SK-N-DZ (cell line): Measurements from ENCODE around the gene RPP30.
"Not testable (repeated sequence)": the region's sequence is repeated elsewhere in the genome, so short reads cannot be mapped to it uniquely, and the experiment has no call there.

ENCODE experiments used
- DNase-seq: peaks from one replicate; pipeline ENCODE4 v3.0.0-alpha.2; 2015; ENCODE audit warnings: low spot score

The RPP30 gene

DNA sequence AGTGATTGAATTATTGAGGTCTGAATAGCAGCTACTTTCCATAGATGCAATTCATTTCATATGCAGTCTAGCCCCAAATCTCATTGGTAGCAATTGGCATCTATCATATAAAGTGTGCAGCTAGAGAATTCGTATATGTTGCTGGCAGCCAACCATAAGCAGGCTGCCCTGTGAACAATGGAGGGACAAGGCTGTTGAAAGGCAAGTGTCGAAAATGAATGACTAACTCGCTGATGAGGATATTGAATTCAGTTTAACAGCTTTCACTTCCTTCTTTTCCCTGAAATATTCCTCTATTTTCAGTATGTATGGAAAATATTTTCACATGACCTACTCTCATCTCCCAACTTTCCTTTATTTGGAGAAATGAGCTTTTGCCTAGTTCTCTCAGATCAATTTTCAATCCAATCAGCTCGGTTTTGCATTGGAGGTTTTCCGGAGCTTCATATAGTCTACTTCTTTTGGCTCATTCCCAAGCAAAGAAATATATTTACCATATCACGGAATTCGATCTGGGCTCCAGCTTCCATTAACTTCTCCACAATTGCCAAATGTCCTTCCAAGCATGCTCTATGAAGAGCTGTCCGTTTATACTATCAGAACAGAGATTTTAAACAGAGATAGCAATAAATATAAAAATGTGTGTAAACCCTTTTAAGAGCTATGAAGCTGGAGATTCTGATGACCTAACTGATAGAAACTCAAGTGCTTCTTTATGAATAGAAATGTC, 45.6 kb downstream of the RPP30 start:
- DNase-seq: peak; percentile 12

DNA sequence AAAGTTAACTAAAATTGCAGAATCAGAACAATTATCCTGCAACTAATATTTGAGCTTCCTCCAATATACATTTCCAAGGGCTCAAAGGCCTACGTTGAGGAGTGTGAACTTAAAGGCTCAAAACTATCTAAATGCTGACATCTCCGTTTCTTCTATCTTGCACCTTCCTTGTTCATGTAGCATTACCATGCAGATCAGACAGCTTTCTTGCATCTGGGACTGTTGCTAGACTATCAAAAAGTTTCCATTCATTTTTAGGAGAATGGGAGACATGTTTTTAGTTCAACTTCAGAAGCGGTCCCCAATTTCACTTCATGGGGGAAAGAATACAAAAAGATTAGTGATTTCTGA, 46.2 kb downstream of the RPP30 start:
- no peak for DNase-seq

GRCh38 chr10:90919683-90920574, 48.2 kb downstream of the RPP30 start:
- DNase-seq: no peak

DNA sequence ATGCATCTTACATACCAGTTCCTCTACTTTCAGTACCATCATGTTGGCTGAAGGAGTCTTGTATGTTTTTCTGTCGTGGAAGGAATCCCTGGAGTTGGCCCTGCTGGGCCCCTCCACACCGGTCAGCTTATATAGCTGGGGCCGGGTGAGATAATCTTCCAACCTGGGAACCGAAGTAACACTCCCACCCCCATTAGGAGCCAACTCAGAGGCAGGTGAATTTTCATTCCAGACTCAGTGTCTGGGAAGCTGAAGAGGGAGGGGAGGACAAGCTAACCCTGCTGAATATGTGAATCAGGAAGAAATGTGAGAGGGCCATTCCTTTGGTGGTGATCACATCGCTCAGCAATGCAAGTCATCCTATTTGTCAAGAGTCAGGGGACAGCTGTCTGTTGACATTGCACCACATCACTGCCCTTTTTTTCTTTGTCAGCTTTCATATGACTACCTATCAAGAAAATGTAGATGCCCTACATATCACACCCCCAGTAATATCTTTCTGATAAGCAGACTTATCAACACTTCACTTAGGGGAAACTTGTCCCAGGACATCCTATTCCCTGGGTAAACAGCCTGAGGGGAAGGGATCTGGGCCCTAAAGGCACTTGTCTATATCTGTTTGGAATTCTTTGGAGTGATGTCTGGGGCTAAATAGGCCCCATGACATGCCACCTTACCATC, 49.4 kb downstream of the RPP30 start, which contains the start of gene ANKRD1:
Gene ANKRD1 (minus strand): TSS at position 102 of the 681 bp plus-strand sequence. CDS start 60 bp downstream, at position 42.
- no peak for DNase-seq

- no peak for DNase-seq
These were observed 50.1 kb downstream of the RPP30 start for GRCh38 chr10:90921906-90922305.

DNA sequence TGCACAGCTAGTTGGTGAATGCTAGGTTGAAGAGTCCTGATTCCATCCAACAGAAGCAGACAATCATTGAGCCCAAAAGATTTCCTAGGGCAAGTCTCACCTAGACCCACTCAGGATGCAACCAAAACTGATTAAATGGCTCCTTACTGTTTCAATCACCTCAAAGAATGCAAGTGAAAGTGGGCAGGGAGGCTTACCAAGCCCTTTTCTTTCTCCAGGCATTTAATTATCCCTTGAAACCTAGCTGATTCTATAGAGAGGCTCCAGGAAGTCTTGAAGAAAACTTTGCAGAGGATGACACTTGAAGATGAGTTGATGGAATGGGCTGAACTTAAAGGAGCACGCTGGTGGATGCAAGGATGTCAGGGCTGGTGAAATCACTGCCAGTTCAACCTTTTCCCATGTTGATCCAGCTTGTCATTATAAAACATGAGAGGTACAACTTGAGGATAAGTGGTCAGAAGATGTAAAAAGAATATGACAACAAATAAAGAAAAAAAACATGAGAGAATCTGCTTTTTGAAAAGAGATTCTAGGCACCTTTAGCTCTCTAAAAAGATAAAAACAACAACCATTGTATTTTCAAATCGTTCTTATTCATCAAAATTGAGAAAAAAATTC, 51.4 kb downstream of the RPP30 start:
- DNase-seq: no peak

DNA sequence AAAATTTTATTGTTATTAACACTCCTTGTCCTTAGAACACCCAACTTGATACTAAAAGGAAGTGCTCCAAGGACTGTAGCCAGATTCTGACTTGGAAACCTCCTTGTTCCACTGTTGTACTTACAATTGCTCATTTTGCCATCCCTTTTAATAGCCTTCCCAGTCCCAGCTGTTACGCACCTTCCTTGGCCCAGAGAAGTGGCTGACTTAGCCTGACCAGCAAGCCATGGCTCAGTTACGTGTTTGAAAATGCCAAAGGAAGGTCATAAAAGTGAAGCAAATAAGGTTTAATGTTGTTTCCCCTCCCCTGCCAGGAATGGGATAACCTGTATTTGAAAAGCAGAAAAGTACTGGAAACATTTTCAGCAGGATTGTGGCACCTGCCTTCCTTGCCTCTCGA, 52.8 kb downstream of the RPP30 start:
- no peak for DNase-seq

DNA sequence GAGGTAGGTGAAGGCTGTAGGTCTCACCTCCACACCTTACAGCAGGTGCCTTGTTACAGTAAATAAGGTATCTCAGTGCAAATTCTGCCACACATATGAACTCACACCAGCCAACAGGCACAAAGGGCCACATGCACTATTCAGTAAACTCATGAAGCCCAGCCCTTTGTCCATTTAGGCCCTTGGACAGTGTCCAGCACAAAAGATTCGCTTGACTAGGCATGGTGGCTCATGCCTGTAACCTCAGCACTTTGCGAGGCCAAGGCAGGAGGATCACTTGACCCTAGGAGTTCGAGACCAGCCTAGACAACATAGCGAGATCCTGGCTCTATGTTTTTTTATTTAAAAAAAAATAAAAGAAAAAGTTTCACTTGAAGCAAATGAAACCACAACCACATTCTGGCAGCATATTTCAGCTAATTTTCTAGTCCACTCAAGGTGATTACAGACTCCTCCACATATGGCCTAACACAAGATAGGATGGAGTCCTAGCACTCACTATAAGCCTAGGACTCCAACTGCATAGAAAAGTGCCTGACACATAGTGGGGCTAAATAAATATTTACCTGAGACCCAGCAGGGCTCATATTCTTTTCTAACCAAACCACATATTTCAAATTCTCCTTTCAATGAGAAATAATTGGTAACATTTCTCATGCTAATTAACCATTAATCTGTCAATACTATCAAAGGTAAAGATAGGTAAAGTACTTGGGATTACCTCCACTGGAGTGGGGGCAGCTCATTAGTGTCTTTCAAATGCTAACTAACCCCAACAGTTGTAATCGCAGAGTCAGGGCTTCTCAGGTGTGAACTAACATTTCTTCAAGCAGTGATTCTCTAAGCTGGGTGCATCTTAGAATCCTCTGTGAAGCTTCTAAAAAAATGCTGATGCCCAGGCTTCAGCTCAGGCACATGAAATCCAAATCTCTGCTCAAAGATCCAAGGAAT, 53.6 kb downstream of the RPP30 start:
- no peak for DNase-seq

- DNase-seq: no peak
These were observed 55.5 kb downstream of the RPP30 start for GRCh38 chr10:90927293-90927692.

GRCh38 chr10:90929179-90929578, 57.4 kb downstream of the RPP30 start:
- DNase-seq: no peak

DNA sequence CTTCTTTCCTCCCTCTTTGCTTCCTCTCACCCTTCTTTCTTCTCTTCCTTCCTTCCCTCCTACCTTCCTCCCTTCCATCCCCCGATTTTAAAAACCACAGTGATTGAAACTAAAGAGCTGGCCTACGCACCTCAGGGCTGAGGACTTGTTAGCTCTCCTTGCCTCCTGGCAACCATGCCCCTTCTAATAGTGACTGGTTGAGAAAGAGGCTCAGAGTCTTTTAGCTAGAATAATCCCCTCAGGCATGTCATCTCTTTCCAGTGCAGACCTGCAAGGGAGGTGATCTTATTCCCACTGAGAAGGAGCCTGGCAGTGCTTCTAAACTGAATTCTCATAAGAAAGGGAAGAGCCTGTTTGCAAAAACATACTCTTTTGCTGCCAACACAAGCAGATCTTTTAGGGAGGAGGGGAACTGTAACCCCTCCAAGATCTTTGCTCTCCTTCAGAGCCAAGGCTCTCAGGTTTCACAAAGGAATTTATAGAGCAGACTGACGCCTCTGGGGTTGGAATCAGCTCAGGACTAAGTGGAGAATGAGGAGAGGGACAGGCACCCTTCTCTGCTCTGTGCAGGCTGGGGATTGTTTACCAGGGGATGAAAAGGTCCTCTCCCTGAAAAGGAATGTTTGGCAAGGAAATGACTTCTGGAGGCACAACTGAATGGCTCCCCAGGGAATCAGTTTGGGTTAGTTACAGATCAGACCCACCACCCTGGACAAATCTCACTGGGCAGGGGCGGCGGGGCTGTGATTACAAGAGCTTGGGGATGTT, 58.5 kb downstream of the RPP30 start:
- DNase-seq: no peak

- DNase-seq: no peak
These were observed 59.4 kb downstream of the RPP30 start for GRCh38 chr10:90930971-90931871.

- DNase-seq: peak; percentile 30
These were observed 64.0 kb downstream of the RPP30 start for GRCh38 chr10:90935581-90936275.

DNA sequence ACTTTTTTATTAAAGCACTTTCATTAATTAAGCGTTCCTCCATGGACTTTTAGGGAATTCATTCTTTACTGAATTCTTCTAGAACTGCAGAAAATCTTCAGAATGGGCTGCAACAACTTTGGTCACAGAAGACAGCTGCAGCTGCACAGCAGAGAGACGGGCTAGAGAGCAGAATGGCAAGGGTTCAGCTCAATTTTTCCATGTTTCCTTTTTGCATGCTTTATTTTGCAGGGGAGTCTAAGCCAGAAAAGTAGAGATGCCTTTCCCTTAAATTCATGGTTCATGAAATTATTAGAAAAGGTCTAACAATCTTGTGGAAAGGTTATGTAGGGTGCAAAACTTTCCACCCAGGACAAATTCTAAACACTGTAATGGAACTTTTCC, 64.5 kb downstream of the RPP30 start:
- DNase-seq: no peak

- DNase-seq: no peak
These were observed 66.0 kb downstream of the RPP30 start for GRCh38 chr10:90937645-90938258.

DNA sequence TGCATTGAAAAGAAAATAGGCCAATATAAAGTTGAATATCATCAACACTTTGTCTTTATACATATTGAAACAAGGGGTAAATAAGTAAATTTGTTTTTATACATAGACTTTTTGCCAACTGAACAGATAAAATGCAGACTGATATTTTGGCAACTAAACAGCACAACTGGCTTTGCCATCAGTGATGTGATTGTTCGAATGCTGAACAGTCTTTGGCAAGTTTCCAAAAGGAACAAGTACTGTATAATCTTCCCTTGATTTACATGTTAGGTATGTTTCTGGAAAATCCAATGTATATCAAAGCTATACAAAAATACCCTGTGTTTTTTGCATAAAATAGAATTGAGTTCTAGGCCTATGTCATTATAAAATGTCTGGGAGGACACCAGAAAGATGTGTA, 67.3 kb downstream of the RPP30 start:
- no peak for DNase-seq

- DNase-seq: no peak
These were observed 67.9 kb downstream of the RPP30 start for GRCh38 chr10:90939648-90940047.

GRCh38 chr10:90942980-90943379, 71.2 kb downstream of the RPP30 start:
- DNase-seq: not testable (repeated sequence)
